NCI-H2107 treated with DMSO at 0.1 percent for 48 hours (cell line): ENCODE measurements around the gene H3-3A.

ENCODE experiments used
- DNase-seq: peaks from one replicate; lab custom pipeline; 2025; ENCODE audit not compliant: unreplicated experiment; lab: John Stamatoyannopoulos, UW

Gene H3-3A

DNA sequence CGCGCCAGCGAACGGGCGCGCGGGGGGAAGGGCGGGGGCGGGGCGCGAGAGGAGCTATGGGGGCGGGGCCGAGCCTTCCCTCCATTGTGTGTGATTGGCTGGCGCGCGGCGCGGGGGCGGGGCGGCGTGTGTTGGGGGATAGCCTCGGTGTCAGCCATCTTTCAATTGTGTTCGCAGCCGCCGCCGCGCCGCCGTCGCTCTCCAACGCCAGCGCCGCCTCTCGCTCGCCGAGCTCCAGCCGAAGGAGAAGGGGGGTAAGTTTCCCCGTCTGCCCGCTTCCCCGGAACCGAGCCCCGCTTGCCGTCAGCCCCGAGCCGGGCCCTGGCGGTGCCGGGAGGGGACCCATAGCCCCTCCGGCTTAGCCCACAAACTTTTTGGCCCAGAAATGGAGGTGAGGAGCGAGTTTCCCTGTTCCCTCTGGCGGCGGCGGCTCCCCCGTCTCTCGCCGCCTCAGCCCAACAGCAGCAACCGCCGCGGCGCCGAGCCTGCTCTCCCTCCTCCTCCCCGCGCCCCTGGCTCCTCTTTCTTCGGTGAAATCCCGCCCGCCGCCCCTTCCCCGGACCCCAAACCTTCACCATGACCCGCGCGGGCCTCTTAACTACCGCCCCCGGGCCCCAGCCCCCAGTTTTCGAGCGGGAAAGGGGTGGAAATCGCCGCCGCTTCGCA is at the start of gene H3-3A:
H3-3A (plus strand) TSS at position 159 of the 666 bp plus-strand sequence. CDS start 1,636 bp downstream, outside the sequence.
- DNase-seq, result peak; percentile 94

GRCh38 chr1:226017070-226017469 is 45.4 kb upstream of the H3-3A start:
- no peak for DNase-seq

GRCh38 chr1:226019572-226019971 is 42.9 kb upstream of the H3-3A start:
- peak; percentile 97 for DNase-seq

GRCh38 chr1:226021401-226021800 is 41.1 kb upstream of the H3-3A start:
- DNase-seq, result no peak

DNA sequence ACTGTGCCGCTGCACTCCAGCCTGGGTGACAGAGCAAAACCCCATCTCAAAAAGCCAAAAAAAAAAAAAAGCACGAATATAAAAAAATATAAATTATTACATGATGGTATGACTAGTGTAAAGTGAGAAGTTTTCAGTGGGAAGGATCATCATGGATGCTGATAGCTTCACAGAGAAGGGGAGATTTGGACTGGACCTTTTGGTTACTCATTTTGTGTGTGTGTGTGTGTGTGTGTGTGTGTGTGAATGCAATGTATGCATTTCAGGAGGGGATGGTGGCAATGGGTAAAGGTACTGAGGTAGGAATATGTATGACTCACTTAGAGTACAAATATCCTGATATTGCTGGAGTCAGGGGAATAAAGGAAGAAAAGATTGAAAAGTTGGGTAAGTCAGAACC is 40.7 kb upstream of the H3-3A start:
- DNase-seq, result no peak

- DNase-seq, result no peak
Measured at GRCh38 chr1:226023735-226024134, 38.8 kb upstream of the H3-3A start.

DNA sequence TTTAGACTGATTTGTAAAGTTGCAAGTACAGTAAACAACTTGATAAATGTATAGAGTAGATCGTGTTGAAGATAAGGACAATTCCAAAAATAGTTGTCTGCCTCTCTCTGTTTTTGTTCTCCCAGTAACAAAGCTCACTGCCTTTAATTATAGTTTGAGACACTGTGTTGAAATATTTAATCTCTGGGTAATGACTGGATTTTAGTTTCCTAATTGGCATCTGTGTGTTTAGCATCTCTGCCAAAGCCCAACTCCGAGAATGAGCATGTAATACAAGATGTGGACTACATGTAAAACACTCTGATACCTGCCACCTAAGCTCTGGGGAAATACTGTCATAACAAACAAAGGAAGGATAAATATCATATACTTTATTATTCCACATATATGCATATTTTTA is 35.7 kb upstream of the H3-3A start:
- DNase-seq, result no peak

GRCh38 chr1:226027538-226028217 is 34.8 kb upstream of the H3-3A start:
- DNase-seq, result peak; percentile 29

GRCh38 chr1:226029093-226029496 is 33.4 kb upstream of the H3-3A start:
- DNase-seq, result no peak

DNA sequence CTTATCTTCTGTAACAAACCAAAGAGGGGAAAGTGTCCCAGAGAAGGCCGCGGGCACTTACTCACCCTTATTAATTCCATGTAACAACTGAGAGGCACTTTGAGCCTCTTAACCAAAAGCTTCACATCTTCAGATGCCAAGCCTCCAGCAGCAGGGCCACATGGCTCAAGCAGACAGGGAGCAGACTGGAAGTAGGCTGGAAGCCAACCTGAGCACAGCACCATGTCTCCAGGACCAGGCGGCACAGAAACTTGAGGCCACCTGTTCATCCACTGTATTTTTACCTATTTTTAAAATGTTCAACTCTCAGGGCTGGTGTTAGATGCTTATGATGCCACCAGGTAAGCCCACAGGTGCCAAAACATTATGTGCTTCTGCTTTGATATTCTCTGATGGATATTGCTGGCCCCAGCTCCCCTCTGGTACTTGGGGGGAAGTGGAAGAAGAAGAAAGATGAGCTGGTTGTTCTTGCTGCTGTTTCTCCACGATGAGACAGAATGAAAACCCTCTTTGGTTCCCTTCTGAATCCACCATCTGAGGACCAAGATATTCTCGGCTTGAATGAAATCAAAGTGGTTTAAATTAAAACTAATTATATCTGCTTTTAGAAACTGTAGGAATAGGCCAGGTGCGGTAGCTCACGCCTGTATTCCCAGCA is 32.8 kb upstream of the H3-3A start:
- no peak for DNase-seq

DNA sequence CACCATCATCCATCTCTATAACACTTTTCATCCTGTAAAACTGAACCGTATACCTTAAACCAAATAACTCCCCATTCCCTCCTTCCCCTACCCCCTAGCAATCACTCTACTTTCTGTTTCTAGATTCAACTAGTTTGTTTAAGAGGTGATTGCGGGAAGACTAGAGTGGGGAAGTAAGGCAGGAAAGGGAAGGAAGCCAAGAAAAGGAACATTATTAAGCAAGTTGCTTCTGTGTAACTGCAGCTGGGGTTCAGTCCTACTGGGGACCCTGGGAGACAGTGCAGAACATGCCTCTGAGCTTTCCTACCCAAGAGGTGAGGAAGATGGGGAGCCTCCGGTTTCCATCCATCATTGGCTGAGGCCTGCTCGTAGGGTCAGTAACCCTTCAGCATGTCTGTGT is 28.9 kb upstream of the H3-3A start:
- DNase-seq, result no peak

- no peak for DNase-seq
Measured at GRCh38 chr1:226033991-226034390, 28.5 kb upstream of the H3-3A start.

DNA sequence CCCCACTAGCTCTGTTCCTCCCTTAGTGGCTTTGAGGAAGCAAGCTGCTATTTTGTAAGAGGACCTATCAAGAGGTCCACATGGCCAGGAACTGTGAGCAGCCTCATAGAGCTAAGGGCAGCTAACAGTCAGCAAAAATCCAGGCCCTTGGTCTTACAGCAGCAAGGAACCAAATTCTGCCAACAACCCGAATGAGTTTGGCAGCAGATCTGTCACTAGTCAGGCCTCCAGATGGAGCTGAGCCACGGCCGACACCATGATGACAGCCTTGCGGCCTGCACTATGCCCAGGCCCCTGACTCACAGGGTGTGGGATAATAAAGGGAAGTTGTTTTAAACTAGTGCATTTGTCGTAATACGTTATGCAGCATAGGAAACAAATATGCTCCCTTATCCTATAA is 28.0 kb upstream of the H3-3A start:
- DNase-seq, result no peak

DNA sequence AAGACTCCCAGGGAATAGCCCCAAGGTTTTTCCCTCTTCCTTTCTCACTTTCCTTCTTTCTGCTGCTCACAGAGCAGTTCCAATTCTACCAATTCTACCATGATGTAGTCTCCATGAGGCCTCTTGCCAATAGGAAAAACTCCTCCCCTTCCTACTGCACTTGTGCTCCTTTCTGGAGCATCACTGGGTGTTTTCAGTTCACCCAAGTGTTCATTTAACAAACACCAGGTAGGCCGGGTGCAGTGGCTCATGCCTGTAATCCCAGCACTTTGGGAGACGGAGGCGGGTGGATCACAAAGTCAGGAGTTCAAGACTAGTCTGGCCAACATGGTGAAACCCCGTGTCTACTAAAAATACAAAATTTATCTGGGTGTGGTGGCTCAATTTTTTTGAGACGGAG is 26.6 kb upstream of the H3-3A start:
- DNase-seq, result no peak

DNA sequence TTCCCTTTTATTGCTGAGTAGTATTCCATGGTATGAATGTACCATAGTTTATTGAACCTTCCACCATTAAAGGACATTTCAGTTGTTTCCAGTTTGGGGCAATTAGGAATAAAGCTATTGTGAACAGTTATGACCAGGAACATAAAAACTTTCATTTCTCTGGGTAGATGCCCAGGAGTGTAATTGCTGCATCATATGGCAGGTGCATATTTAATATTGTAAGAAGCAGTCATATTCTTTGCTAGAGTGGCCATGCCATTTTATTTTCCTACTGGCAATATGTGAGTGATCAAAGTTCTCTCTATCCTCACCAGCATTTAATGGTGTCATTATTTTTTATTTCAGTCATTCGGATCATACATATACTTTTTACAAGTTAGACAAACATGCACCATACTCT is 23.9 kb upstream of the H3-3A start:
- DNase-seq, result no peak

- no peak for DNase-seq
Measured at GRCh38 chr1:226041419-226041818, 21.1 kb upstream of the H3-3A start.

- no peak for DNase-seq
Measured at GRCh38 chr1:226044514-226045101, 17.9 kb upstream of the H3-3A start.

DNA sequence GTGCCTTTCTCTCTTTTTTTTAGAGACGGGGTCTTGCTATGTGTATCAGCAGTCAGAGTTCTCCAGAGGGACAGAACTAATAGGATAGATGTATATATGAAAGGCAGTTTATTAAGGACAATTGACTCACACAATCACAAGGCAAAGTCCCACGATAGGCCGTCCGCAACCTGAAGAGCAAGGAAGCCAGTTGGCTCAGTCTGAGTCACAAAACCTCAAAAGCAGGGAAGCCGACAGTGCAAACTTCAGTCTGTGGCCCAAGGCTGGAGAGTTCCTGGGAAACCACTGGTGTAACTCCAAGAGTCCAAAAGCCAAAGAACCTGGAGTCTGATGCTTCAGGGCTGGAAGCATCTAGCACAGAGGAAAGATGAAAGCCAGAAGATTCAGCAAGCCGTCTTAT is 16.3 kb upstream of the H3-3A start:
- DNase-seq, result no peak

DNA sequence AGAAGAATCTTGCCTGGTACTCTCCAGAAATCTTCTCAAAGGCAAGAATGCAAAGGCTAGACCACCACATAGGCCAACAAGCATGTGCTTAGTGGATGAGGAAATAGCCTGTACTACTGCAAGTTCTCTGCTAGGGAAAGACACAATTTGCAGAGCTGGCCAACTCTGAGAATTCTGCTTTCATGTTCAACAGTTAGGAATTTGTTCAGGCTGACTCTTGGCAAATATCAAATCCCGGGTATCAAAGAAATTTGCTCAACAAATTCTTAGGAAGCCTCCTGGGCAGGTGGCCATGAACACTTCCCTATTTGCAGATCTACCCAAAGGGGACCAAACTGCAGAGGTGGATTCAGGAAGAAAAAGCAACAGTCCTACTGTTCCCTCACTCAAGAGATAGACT is 15.0 kb upstream of the H3-3A start:
- DNase-seq, result no peak

- DNase-seq, result no peak
Measured at GRCh38 chr1:226048886-226049285, 13.6 kb upstream of the H3-3A start.

DNA sequence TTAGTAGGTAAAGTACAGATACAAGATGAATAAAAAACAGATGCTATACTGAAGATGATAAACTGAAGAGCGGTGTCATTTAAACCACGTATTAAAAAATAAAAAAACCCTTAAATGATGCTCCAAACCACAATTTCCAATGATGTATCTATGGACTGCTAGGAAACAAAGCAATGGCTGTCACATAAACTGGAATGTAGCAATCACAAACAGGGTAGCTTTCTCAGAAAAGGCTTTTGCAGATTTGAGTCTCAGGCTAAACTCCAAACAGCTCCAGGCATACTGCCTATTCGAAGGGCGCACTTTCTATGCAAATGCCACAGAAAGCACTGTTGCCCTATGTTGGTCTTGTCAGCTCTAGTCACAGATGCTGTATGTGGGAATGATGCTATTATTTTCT is 12.4 kb upstream of the H3-3A start:
- no peak for DNase-seq

DNA sequence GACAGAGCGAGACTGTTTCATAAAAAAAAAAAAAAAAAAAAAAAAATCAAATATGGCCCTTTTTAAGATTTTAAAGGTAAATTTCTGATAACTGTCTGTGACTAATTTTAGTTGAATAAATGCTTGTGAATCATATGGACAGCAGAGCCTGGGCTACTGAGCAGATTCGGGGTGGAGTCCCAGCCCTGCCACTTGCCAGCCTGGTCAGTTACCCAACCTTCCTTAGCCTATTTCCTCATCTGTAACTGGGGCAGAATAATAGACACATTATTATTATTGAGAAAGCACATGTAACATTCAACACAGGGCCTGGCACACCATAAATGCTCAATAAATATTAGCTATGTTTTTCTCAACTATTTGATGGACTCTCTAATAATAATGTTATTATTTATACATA is 11.2 kb upstream of the H3-3A start:
- DNase-seq, result no peak
